Mesodermal cell (in vitro differentiated cells): ENCODE data around the gene PEX6. TPM values are rescaled to one million over a fixed set of nuclear protein-coding genes. Genes with fewer than 3 reads are reported as not detected.

Source experiments
- H3K27ac ChIP-seq: 2 replicates; pipeline ENCODE4 v1.7.0; 2013; ENCODE audit warnings: mild to moderate bottlenecking, low read depth, low read length, moderate library complexity; ENCODE audit not compliant: severe bottlenecking
- H3K36me3 ChIP-seq: 2 replicates; pipeline ENCODE4 v1.7.1; 2013; ENCODE audit warnings: mild to moderate bottlenecking, low read length, moderate library complexity; ENCODE audit not compliant: control insufficient read depth, insufficient read depth
- H3K4me1 ChIP-seq: one replicate; pipeline ENCODE4 v1.7.1; 2013; ENCODE audit warnings: mild to moderate bottlenecking, low read length; ENCODE audit not compliant: insufficient read depth, control insufficient read depth, poor library complexity, severe bottlenecking
- H3K4me3 ChIP-seq: 2 replicates; pipeline ENCODE4 v1.7.0; 2013; ENCODE audit warnings: low read length, control low read depth, mild to moderate bottlenecking; ENCODE audit not compliant: insufficient read depth, poor library complexity, severe bottlenecking; ENCODE audit errors: extremely low read depth
- H3K9me3 ChIP-seq: 2 replicates; pipeline ENCODE4 v1.7.1; 2013; ENCODE audit warnings: mild to moderate bottlenecking, low read length, moderate library complexity; ENCODE audit not compliant: control insufficient read depth
- WGBS, 2 experiments: methylation state at CpG; one replicate each; pipeline ENCODE4 v1.1.5; 2013; ENCODE audit warnings: missing lambda C conversion rate in 2 of 2; ENCODE audit not compliant: insufficient coverage in 2 of 2; 5-methylcytosine and 5-hydroxymethylcytosine counted together
- polyA plus RNA-seq, 2 experiments: library from polyadenylated mRNA; stranded (reverse); fragments of 50-300 nt; gene quantifications; one replicate each; pipeline ENCODE4 v1.2.3, GENCODE V29; 2013

Gene PEX6, protein sequence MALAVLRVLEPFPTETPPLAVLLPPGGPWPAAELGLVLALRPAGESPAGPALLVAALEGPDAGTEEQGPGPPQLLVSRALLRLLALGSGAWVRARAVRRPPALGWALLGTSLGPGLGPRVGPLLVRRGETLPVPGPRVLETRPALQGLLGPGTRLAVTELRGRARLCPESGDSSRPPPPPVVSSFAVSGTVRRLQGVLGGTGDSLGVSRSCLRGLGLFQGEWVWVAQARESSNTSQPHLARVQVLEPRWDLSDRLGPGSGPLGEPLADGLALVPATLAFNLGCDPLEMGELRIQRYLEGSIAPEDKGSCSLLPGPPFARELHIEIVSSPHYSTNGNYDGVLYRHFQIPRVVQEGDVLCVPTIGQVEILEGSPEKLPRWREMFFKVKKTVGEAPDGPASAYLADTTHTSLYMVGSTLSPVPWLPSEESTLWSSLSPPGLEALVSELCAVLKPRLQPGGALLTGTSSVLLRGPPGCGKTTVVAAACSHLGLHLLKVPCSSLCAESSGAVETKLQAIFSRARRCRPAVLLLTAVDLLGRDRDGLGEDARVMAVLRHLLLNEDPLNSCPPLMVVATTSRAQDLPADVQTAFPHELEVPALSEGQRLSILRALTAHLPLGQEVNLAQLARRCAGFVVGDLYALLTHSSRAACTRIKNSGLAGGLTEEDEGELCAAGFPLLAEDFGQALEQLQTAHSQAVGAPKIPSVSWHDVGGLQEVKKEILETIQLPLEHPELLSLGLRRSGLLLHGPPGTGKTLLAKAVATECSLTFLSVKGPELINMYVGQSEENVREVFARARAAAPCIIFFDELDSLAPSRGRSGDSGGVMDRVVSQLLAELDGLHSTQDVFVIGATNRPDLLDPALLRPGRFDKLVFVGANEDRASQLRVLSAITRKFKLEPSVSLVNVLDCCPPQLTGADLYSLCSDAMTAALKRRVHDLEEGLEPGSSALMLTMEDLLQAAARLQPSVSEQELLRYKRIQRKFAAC
- 8.7 TPM for polyA plus RNA-seq (2013, experiment 1 of 2)
- polyA plus RNA-seq (2013, experiment 2 of 2) = 6.6 TPM

DNA sequence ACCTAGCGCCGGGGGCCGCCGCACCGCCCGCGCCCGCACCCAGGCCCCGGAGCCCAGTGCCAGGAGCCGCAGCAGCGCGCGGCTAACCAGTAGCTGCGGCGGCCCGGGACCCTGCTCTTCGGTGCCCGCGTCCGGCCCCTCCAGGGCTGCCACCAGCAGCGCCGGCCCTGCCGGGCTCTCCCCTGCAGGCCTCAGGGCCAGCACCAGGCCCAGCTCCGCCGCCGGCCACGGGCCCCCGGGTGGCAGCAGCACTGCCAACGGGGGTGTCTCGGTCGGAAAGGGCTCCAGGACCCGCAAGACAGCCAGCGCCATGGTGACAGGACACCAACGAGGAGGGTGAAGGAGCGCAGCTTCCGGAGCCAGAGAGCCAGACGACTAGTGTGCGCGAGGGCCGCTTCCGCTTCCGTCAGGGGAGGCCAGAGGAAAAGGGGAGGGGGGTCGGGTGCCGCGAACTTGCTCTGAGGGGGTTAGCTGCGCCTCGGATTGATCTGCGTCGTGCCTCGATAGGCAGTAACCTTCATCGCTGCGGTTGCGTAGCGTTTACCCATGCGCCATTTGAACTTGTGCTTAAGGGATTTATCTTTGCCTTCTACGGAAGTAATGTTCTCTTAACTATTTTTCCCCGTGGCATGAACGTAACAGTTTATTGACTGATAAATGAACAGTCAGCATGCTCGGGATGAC lies at the start of gene PEX6:
PEX6 (minus strand) TSS at position 343 of the 684 bp plus-strand sequence; CDS start at position 312, 31 bp downstream.
- WGBS, 2 experiments = 1% methylated on average over 55 to 59 of the region's 59 CpGs

DNA sequence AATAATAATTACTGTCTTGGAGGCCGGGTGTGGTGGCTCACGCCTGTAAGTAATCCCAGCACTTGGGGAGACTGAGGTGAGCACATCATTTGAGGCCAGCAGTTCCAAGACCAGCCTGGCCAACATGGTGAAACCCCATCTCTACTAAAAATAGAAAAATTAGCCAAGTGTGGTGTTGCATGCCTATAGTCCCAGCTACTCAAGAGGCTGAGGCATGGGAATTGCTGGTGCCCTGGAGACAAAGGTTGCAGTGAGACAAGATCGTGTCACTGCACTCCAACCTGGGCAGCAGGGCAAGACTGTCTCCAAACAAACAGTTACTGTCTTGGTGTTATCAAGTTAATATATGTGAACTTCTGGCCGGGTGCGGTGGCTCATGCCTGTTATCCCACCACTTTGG lies 47.4 kb upstream of the PEX6 start:
- H3K27ac ChIP-seq = no peak overlapping the region
- peaks cover 81% of the 10 kb centered on the region for H3K36me3 ChIP-seq
- H3K9me3 ChIP-seq = no peaks in the 10 kb centered on the region
- H3K4me3 ChIP-seq = no peak overlapping the region
- peaks cover 7% of the 10 kb centered on the region for H3K4me1 ChIP-seq
- 88 to 100% methylated on average over 3 to 5 of the region's 5 CpGs for WGBS, 2 experiments

More for the DNA sequence above, at the start of gene PEX6:
- Histone ChIP-seq H3K4me1 (peaks cover 7% of the 10 kb centered on the region), H3K27ac (peak within 1 kb of the TSS; percentile 73), H3K36me3 (peaks cover 11% of the 10 kb centered on the region), H3K9me3 (no peaks in the 10 kb centered on the region), H3K4me3 (peak within 1 kb of the TSS; percentile 88)

DNA sequence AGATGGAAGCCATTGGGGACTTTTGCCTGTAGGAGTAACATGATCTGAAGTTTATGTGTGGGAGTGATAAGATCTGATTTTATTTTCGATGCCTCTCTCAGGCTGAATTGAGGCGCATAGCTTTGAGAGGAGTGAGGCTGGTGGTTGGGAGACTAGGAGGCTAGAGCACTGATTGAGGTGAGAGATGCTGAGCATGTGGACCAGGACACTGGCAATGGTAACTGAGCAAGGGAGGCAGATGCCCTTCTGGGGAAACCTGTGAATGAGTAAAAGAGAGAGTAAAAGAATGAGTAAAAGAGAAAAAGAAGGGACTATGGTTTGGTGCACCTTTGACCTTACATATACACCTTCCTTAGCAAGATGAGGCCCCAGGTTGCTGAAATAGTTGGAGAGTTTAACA lies 45.5 kb upstream of the PEX6 start:
- H3K27ac ChIP-seq = no peak overlapping the region
- peaks cover 76% of the 10 kb centered on the region for H3K36me3 ChIP-seq
- 97 to 100% methylated on average over 2 of the region's 2 CpGs for WGBS, 2 experiments

DNA sequence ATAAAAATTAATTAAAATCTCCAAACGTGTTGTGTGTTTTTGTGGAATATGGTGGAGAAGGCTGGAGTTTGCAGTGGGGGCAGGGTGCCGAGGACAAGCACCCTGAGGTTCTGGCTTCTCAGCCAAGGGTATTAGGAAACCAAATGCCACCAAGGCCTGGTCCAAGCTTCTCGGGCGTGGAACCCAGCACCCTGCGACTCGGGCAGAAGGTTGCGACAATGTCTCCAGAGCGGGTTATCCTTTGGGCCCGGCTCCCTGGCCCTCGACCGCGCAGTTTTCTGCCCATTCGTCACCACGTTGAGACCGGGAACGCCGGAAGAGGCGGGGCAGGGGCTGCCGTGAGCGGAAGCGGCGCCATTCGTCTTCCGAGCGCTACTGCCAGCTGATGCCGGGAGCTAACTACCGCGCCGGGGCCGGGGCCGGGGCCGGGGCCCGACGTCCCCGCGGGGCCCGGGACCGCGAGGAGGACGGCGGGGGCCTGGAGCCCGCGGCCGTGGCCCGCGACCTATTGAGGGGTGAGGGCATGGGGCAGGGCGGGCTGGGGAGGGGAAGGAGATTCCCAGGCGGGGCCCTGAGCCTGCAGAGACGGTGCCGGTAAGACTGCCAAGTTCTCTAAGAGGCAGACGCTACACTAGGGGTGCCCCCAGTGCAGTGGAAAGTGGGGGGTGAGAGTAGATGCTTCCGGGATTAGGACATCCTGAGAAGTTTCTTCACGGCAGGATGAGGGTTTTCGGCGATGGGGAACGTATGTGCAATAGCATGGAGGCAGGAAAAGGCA lies 42.5 kb upstream of the PEX6 start, which contains the start of gene RRP36:
RRP36 (plus strand) TSS at position 354 of the 778 bp plus-strand sequence; CDS start at position 386, 32 bp downstream.
- Histone ChIP-seq H3K4me1 (peaks cover 25% of the 10 kb centered on the region), H3K4me3 (peak within 1 kb of the TSS; percentile 91), H3K9me3 (no peaks in the 10 kb centered on the region), H3K36me3 (peaks cover 76% of the 10 kb centered on the region), H3K27ac (peak within 1 kb of the TSS; percentile 77)
- WGBS, 2 experiments = 2% methylated on average over 42 to 56 of the region's 56 CpGs

More for the DNA sequence above, 45.5 kb upstream of the PEX6 start:
- H3K4me3 ChIP-seq = no peak overlapping the region
- peaks cover 20% of the 10 kb centered on the region for H3K4me1 ChIP-seq
- no peaks in the 10 kb centered on the region for H3K9me3 ChIP-seq

DNA sequence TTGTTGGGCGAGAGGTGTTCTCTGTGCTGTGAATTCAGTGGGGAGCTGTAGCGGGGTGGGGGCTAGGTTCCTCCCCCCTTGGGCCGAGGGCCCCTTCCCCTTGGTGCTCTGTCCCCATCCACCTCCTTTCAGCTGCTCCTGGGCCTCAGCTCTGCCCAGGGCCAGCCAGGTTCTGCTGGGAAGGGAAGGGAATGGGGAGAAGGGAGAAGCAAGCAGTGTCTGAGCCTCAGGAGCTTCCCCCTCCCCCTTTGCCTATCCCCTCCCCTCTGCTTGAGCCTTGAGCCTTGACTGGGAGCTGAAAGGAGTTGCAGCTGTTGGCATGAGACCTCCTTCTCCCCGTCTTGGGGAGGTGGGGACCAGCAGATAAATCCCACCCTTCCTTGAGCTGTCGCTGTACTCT lies 41.9 kb upstream of the PEX6 start:
- WGBS, 2 experiments = 78% methylated on average over 3 of the region's 5 CpGs; no CpG with 5 or more reads in 1 of the 2 experiments
- peak overlapping the region; percentile 91 for H3K4me3 ChIP-seq
- H3K36me3 ChIP-seq = peaks cover 76% of the 10 kb centered on the region
- H3K9me3 ChIP-seq = no peaks in the 10 kb centered on the region
- H3K27ac ChIP-seq = peak overlapping the region; percentile 77
- peaks cover 27% of the 10 kb centered on the region for H3K4me1 ChIP-seq

DNA sequence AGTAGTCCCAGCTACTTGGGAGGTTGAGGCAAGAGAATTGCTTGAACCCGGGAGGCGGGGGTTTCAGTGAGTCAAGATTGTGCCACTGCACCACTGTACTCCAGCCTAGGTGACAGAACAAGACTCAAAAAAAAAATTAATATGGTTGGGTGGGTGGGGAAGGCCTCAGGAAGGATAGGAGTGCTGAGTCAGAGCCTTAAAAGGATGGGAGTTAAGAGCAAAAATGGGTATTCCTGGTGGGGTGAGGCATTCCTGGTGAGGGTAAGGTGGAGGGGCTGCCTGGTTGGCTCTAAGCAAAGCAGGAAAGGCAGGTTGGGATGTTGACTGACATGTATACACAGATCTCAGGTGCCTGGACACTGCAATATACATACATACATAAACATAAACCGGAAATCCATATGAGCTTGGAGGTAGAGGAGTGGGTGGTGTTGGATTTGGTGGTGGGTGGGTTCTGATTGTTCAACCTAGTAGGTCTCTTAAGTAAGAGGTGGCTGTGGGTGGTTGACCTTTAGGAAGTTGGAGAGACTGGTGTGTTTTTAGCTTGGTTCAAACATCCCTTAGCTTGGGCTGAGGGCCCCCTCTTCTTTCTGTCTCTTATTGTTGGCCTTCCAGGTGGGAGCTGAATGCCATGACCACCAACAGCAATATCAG lies 41.2 kb upstream of the PEX6 start:
- peaks cover 72% of the 10 kb centered on the region for H3K36me3 ChIP-seq
- H3K27ac ChIP-seq = peak overlapping the region; percentile 23
- 80 to 92% methylated on average over 1 to 2 of the region's 3 CpGs for WGBS, 2 experiments
- peaks cover 27% of the 10 kb centered on the region for H3K4me1 ChIP-seq
- H3K4me3 ChIP-seq = no peak overlapping the region
- no peaks in the 10 kb centered on the region for H3K9me3 ChIP-seq

DNA sequence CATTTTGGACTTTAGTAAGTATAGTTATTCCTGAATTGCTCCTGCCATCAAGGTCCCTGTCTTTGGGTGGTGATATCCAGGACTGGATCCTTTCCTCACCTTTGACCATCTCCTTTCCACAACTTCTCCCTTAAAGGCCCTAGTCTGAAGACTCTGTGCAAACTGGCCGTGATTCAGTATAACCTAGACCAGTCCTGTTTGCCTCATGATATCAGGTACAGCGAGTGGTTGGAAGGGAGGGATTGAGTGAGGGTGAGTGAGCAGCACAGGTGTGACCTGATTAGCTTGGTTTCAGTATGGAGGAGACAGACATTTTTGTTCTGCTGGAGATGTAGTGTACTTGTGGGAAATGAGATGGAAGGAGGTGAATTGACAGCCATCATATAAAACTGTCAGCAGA lies 40.2 kb upstream of the PEX6 start:
- Histone ChIP-seq H3K36me3 (peaks cover 62% of the 10 kb centered on the region), H3K27ac (no peak overlapping the region), H3K4me3 (no peak overlapping the region), H3K4me1 (peaks cover 27% of the 10 kb centered on the region), H3K9me3 (no peaks in the 10 kb centered on the region)
- WGBS, 2 experiments = 93 to 100% methylated on average over 2 of the region's 2 CpGs

DNA sequence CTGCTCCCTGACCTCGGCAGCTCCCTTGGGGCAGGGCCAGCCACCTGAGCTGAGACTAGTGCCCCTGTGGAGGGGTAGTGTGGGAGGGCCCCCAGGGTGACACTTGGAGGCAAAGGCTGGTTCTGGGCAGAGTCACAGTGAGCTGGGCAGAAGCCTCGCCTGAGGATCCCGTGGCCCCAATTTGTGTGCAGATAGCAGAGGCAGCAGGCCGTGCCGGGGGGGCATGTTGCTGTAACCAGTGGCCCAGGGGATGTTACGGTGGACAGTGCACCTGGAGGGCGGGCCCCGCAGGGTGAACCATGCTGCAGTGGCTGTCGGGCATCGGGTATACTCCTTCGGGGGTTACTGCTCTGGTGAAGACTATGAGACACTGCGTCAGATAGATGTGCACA lies 38.0 kb upstream of the PEX6 start:
- H3K27ac ChIP-seq = no peak overlapping the region
- WGBS, 2 experiments = 95 to 99% methylated on average over 10 to 12 of the region's 12 CpGs
- H3K4me3 ChIP-seq = no peak overlapping the region

DNA sequence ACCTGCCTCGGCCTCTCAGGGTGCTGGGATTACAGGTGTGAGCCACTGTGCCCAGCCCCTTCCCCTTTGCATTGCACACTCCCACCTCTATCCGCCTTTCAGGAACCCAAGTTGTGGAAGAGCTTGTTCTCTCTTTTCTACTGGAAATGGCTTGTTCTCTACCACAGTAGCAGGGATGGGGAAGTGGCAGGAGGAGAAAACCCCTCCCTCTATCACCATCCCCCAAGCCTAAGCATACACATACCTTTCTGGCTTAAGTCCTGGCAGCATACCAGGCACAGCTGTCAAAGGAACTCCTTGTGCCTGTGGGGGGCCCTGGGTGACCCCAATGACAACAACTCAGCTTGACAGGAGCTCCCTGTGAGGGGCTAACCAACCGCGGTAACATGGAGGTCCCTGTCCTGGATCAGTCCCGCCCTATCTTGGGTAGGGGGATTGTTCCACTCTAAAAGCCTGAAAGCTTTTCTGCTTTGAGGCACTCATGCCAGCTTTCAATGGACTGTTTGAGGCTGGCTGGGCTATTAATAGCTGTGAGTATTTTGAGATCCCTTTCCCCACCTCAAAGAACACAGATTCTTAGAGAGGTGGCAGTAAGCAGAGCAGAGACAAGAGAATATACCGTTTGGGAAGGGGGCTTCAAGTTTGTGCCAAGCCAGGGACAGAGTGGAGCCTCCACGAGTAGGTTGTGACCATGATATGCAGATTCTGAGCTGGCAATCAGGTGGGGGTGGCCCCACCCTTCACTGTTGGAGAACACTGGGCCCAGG lies 37.4 kb upstream of the PEX6 start:
- no peak overlapping the region for H3K4me3 ChIP-seq
- H3K9me3 ChIP-seq = no peaks in the 10 kb centered on the region
- 86 to 87% methylated on average over 3 to 5 of the region's 7 CpGs for WGBS, 2 experiments
- no peak overlapping the region for H3K27ac ChIP-seq
- H3K36me3 ChIP-seq = peaks cover 62% of the 10 kb centered on the region
- peaks cover 29% of the 10 kb centered on the region for H3K4me1 ChIP-seq

More for the DNA sequence above, 38.0 kb upstream of the PEX6 start:
- H3K4me1 ChIP-seq = peaks cover 29% of the 10 kb centered on the region
- H3K36me3 ChIP-seq = peaks cover 56% of the 10 kb centered on the region
- H3K9me3 ChIP-seq = no peaks in the 10 kb centered on the region
